ENCODE data around the gene ZNF516.
"Not testable (repeated sequence)": the region's sequence is repeated elsewhere in the genome, so short reads cannot be mapped to it uniquely, and the experiment has no call there.

ZNF516 gene

GRCh38 chr18:76488190-76488589, 6.9 kb downstream of the ZNF516 start:
- DNase-seq: no peak

- DNase-seq: no peak
These were observed 7.3 kb downstream of the ZNF516 start for GRCh38 chr18:76487782-76488181.

GRCh38 chr18:76487070-76487469, 8.0 kb downstream of the ZNF516 start:
- DNase-seq: peak; percentile 47

GRCh38 chr18:76486574-76486973, 8.5 kb downstream of the ZNF516 start:
- no peak for DNase-seq

GRCh38 chr18:76486038-76486437, 9.0 kb downstream of the ZNF516 start:
- DNase-seq: no peak

- no peak for DNase-seq
These were observed 10.2 kb downstream of the ZNF516 start for GRCh38 chr18:76484749-76485387.

GRCh38 chr18:76483780-76484179, 11.3 kb downstream of the ZNF516 start:
- no peak for DNase-seq

GRCh38 chr18:76482971-76483691, 11.9 kb downstream of the ZNF516 start:
- no peak for DNase-seq

GRCh38 chr18:76482267-76482666, 12.8 kb downstream of the ZNF516 start:
- no peak for DNase-seq

GRCh38 chr18:76480913-76481312, 14.1 kb downstream of the ZNF516 start:
- no peak for DNase-seq

GRCh38 chr18:76479351-76480238, 15.4 kb downstream of the ZNF516 start:
- no peak for DNase-seq

- DNase-seq: no peak
These were observed 18.1 kb downstream of the ZNF516 start for GRCh38 chr18:76476665-76477561.

- DNase-seq: no peak
These were observed 19.4 kb downstream of the ZNF516 start for GRCh38 chr18:76475450-76476194.

GRCh38 chr18:76474824-76475223, 20.2 kb downstream of the ZNF516 start:
- DNase-seq: no peak

GRCh38 chr18:76473521-76473920, 21.5 kb downstream of the ZNF516 start:
- not testable (repeated sequence) for DNase-seq

GRCh38 chr18:76472829-76473228, 22.2 kb downstream of the ZNF516 start:
- no peak for DNase-seq

GRCh38 chr18:76471593-76471992, 23.4 kb downstream of the ZNF516 start:
- DNase-seq: no peak

GRCh38 chr18:76468345-76469304, 26.4 kb downstream of the ZNF516 start:
- DNase-seq: no peak

GRCh38 chr18:76467371-76468190, 27.5 kb downstream of the ZNF516 start:
- no peak for DNase-seq

All from left hindlimb (tissue), 1 donor.